Sigmoid colon (tissue), 7 donors: ENCODE measurements around the gene RAB11FIP3. TPM values are rescaled to one million over a fixed set of nuclear protein-coding genes. Genes with fewer than 3 reads are reported as not detected.

ENCODE experiments used
- DNase-seq: peaks from one replicate; pipeline ENCODE4 v3.0.0-alpha.2; 2019
- H3K27ac ChIP-seq, 4 donors: fragments of 200-600 bp; sonication (generic); one replicate each; pipeline ENCODE4 v1.5.1; 2016 to 2019; ENCODE audit warnings: mild to moderate bottlenecking in 1 of 4
- H3K27me3 ChIP-seq, 3 donors: fragments of 200-600 bp; sonication (generic); one replicate each; pipeline ENCODE4 v1.5.1; 2019; ENCODE audit warnings: mild to moderate bottlenecking in 1 of 3
- H3K36me3 ChIP-seq, 4 donors: fragments of 200-600 bp; sonication (generic); one replicate each; pipeline ENCODE4 v1.5.1; 2016 to 2019
- H3K4me1 ChIP-seq, 4 donors: fragments of 200-600 bp; sonication (generic); one replicate each; pipeline ENCODE4 v1.5.1; 2017 to 2019
- H3K4me3 ChIP-seq, 4 donors: fragments of 200-600 bp; sonication (generic); one replicate each; pipeline ENCODE4 v1.5.1; 2017 to 2019; ENCODE audit warnings: mild to moderate bottlenecking in 2 of 4, moderate library complexity in 1 of 4
- H3K9me3 ChIP-seq, 4 donors: fragments of 200-600 bp in 3 of 4; sonication (generic) in 3 of 4; one replicate each; pipeline versions ENCODE4 v1.5.1 to v1.6.1; 2013 to 2019
- CTCF ChIP-seq, 4 experiments: fragments of 450-650 bp in 3 of 4; fragments of 200-600 bp in 1 of 4; IDR thresholded peaks; one replicate each; pipeline ENCODE4 v1.5.1; 2016 to 2019; ENCODE audit warnings: antibody characterized with exemption in 4 of 4, mild to moderate bottlenecking in 3 of 4, moderate library complexity in 2 of 4
- EP300 ChIP-seq, 4 donors: sonication (generic); formaldehyde crosslinking; IDR thresholded peaks; one replicate each; pipeline ENCODE4 v1.6.1; 2017; ENCODE audit warnings: antibody characterized with exemption in 4 of 4
- POLR2A ChIP-seq, 2 donors: fragments of 450-650 bp; IDR thresholded peaks; one replicate each; pipeline ENCODE4 v1.6.1; 2016; ENCODE audit warnings: antibody characterized with exemption in 2 of 2, mild to moderate bottlenecking in 2 of 2, moderate library complexity in 2 of 2
- POLR2AphosphoS5 ChIP-seq, 4 donors: sonication (generic); formaldehyde crosslinking; IDR thresholded peaks; one replicate each; pipeline ENCODE4 v1.6.1; 2017; ENCODE audit warnings: antibody characterized with exemption in 4 of 4
- WGBS, 2 donors: extraction: QIAGEN DNeasy Blood & Tissue Kit; methylation state at CpG; one replicate each; pipeline ENCODE4 v1.1.7; 2013; 5-methylcytosine and 5-hydroxymethylcytosine counted together
- intact Hi-C: fragments of 100-400 bp; cut with DNase I; formaldehyde crosslinking; loops from one replicate; pipeline ENCODE4 v1.15.1; 2023
- polyA plus RNA-seq, 3 donors: library from polyadenylated mRNA; stranded (reverse); fragments of 200-250 nt; gene quantifications; one replicate each; pipeline ENCODE4 v1.2.3, GENCODE V29; 2013
- total RNA-seq, 4 donors: library from RNA; depleted of rRNA; stranded (reverse); fragments of >200 nt; gene quantifications; one replicate each; pipeline ENCODE4 v1.1.0, GENCODE V29; 2016
- donor health status: healthy with polysubstance abuse.
- donor health status: Bipolar disorder and iron deficiency.
- donor health status: healthy.

RAB11FIP3 gene
- total and polyA plus RNA-seq, 7 donors: 10.6 to 44.9 (median 21.4) TPM

DNA sequence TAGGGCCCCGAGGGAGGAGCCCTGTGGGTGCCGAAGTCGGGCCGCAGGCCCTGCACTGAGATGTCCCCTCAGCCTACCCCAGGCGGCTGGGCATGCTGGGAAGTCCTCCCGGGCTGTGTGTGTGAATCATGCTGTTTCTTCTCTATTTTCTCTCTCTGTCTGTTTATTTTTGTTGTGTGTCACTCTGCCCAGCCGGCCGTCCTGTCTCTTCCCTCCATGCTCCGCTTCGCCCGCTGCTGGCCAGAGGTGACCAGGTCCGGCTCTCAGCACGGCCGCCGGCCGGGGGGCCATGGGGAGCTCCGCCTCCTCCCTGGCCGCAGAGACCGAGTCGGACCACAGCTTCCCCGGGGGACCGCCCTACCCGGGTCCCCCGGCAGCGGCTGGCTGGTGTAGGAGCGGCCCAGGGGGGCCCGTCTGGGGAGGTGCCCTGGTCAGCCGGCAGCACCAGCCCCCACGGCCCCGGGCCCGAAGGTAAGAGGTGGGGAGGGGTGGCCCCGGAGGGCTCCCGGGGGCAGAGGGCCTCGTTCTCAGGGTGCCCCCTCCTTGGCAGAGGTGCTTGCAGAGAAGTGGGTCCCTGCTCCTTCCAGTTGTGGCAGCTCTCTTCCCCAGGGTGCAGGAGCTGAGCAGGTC, 114.6 kb downstream of the RAB11FIP3 start:
- H3K27me3 ChIP-seq: no peaks in the 10 kb centered on the region
- H3K4me3 ChIP-seq: no peak overlapping the region
- no peak for DNase-seq
- intact Hi-C loops: no loop called here
- no peak overlapping the region for H3K27ac ChIP-seq
- TF ChIP-seq POLR2A (IDR thresholded peaks at IDR 0.05) (no peak), EP300 (IDR thresholded peaks at IDR 0.05) (no peak), CTCF (IDR thresholded peaks at IDR 0.05) (no peak), POLR2AphosphoS5 (IDR thresholded peaks at IDR 0.05) (no peak)
- H3K36me3 ChIP-seq: peaks cover 0 to 31% (median 2%) of the 10 kb centered on the region in 4 donors
- H3K4me1 ChIP-seq: peaks cover 0 to 4% (median 0%) of the 10 kb centered on the region in 4 donors
- 93% methylated on average over 34 of the region's 34 CpGs for WGBS, 2 donors
- H3K9me3 ChIP-seq: no peaks in the 10 kb centered on the region

GRCh38 chr16:540645-541340, 115.3 kb downstream of the RAB11FIP3 start:
- DNase-seq: no peak
- Histone ChIP-seq H3K27me3 (no peaks in the 10 kb centered on the region), H3K9me3 (no peaks in the 10 kb centered on the region), H3K36me3 (peaks cover 0 to 23% (median 2%) of the 10 kb centered on the region in 4 donors), H3K4me3 (no peak overlapping the region), H3K4me1 (no peaks in the 10 kb centered on the region), H3K27ac (no peak overlapping the region)
- WGBS, 2 donors: 88 to 89% methylated on average over 29 of the region's 29 CpGs
- intact Hi-C loops: no loop called here
- TF ChIP-seq CTCF (IDR thresholded peaks at IDR 0.05) (no peak), POLR2A (IDR thresholded peaks at IDR 0.05) (no peak), POLR2AphosphoS5 (IDR thresholded peaks at IDR 0.05) (no peak), EP300 (IDR thresholded peaks at IDR 0.05) (no peak)

DNA sequence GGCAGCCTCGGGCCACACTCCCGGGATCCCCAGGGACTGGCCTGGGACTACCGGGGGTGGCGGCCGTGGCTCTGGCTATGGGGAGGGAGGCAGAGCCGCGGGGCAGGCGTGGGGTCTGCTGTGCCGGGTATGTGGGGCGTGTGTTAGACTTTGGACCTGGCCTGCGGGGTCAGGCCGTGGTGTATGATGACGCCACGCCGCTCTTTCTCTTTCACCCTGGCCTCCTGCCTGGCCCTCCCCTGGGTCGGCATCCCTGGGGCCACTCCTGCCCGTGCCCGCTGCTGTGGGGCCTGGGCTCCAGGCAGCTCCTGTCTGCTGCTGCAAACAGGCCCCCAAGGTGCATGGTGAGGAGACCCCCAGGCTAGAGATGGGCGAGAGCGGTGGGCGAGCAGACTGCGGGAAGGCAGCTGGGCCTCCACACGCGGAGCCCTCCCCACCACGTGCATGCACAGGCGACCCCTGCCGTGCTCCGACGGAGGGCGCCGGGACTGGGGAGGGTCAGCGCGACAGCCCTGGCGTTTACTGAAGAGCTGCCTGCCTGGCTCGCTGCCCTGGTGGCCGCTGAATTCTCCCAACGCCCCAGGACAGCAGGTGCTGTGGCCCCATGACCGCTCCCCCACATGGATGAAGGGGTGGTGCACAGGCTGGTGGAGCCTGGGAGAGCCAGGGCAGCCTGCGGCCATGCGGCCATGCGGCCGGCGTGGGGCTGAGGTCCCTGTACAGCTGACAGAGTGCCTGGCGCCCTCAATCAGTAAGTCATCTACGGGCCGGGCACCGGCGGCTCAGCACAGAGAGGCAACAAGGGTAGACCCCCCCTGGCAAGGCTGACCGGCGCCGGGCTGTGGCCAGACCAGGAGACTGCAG, 118.1 kb downstream of the RAB11FIP3 start:
- TF ChIP-seq CTCF (IDR thresholded peaks at IDR 0.05) (no peak), POLR2AphosphoS5 (IDR thresholded peaks at IDR 0.05) (no peak), POLR2A (IDR thresholded peaks at IDR 0.05) (no peak), EP300 (IDR thresholded peaks at IDR 0.05) (no peak)
- peaks cover 0 to 5% (median 2%) of the 10 kb centered on the region in 4 donors for H3K4me1 ChIP-seq
- no peaks in the 10 kb centered on the region for H3K9me3 ChIP-seq
- no peak overlapping the region for H3K4me3 ChIP-seq
- WGBS, 2 donors: 76 to 87% methylated on average over 51 of the region's 51 CpGs
- intact Hi-C loops: no loop called here
- H3K36me3 ChIP-seq: peaks cover 0 to 14% (median under 1%) of the 10 kb centered on the region in 4 donors
- no peaks in the 10 kb centered on the region for H3K27me3 ChIP-seq
- DNase-seq: no peak
- no peak overlapping the region for H3K27ac ChIP-seq

- no peak for DNase-seq
- WGBS, 2 donors: 94 to 95% methylated on average over 46 of the region's 46 CpGs
- intact Hi-C loops: no loop called here
- no peak overlapping the region for H3K27ac ChIP-seq
- TF ChIP-seq EP300 (IDR thresholded peaks at IDR 0.05) (no peak), CTCF (IDR thresholded peaks at IDR 0.05) (no peak), POLR2AphosphoS5 (IDR thresholded peaks at IDR 0.05) (no peak), POLR2A (IDR thresholded peaks at IDR 0.05) (no peak)
- peaks cover 0 to 5% (median 2%) of the 10 kb centered on the region in 4 donors for H3K4me1 ChIP-seq
- no peak overlapping the region for H3K4me3 ChIP-seq
- H3K36me3 ChIP-seq: peaks cover 0 to 23% (median 4%) of the 10 kb centered on the region in 4 donors
- no peaks in the 10 kb centered on the region for H3K9me3 ChIP-seq
- H3K27me3 ChIP-seq: no peaks in the 10 kb centered on the region
Measured at GRCh38 chr16:544517-544916, 119.1 kb downstream of the RAB11FIP3 start.
